HPDE6-E6E7 (cell line): ENCODE data around the gene SLC26A5.

Experiments
- DNase-seq: peaks from one replicate; pipeline ENCODE4 v3.0.0; 2011; ENCODE audit warnings: missing footprints; ENCODE audit errors: extremely low spot score

SLC26A5 gene

GRCh38 chr7:103346396-103346795 is 99.6 kb downstream of the SLC26A5 start:
- no peak for DNase-seq

- DNase-seq: peak; percentile 90
These were observed 101.4 kb downstream of the SLC26A5 start, which contains the start of gene DNAJC2 for GRCh38 chr7:103344453-103345149. Gene DNAJC2 (minus strand): TSS chr7:103344767. CDS start chr7:103344622, 145 bp downstream.

GRCh38 chr7:103343758-103344452 is 102.1 kb downstream of the SLC26A5 start:
- DNase-seq: peak; percentile 20

GRCh38 chr7:103343332-103343731 is 102.7 kb downstream of the SLC26A5 start:
- no peak for DNase-seq

GRCh38 chr7:103341466-103341865 is 104.5 kb downstream of the SLC26A5 start:
- no peak for DNase-seq

- DNase-seq: no peak
These were observed 107.1 kb downstream of the SLC26A5 start for GRCh38 chr7:103338864-103339263.

GRCh38 chr7:103336761-103337160 is 109.2 kb downstream of the SLC26A5 start:
- no peak for DNase-seq

- DNase-seq: no peak
These were observed 120.3 kb downstream of the SLC26A5 start for GRCh38 chr7:103325744-103326143.
